Stimulated activated CD4-positive, alpha-beta T cell treated with anti-CD3 and anti-CD28 coated beads, Interleukin-4, amount 100 ng/mL, for 1 hour (primary cell): Measurements from ENCODE around the gene RPS17.
"Not testable (repeated sequence)": the region's sequence is repeated elsewhere in the genome, so short reads cannot be mapped to it uniquely, and the experiment has no call there.

ENCODE experiments used
- DNase-seq: peaks from one replicate; pipeline ENCODE4 v3.0.0-alpha.2; 2020

The RPS17 gene

GRCh38 chr15:82505842-82506241, 34.4 kb downstream of the RPS17 start:
- DNase-seq = not testable (repeated sequence)

DNA sequence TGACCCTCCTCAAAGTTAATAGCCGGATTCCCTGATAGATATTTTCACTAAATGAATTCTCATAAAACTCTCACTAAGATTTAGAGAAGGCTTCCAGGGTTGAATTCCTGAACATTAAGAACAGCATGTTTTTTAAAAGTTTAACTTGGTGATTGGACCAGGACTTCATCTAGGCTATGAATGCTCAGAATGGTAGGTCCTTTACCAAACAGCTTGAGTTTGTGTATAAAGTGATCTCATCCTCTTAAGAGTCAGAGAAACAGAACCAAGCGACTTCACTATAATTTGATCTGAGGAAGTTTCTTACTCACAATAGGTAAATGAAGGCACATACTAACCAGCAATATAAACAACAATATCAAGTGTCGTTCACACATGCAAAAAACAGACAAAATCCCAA, 36.2 kb downstream of the RPS17 start:
- DNase-seq = not testable (repeated sequence)

DNA sequence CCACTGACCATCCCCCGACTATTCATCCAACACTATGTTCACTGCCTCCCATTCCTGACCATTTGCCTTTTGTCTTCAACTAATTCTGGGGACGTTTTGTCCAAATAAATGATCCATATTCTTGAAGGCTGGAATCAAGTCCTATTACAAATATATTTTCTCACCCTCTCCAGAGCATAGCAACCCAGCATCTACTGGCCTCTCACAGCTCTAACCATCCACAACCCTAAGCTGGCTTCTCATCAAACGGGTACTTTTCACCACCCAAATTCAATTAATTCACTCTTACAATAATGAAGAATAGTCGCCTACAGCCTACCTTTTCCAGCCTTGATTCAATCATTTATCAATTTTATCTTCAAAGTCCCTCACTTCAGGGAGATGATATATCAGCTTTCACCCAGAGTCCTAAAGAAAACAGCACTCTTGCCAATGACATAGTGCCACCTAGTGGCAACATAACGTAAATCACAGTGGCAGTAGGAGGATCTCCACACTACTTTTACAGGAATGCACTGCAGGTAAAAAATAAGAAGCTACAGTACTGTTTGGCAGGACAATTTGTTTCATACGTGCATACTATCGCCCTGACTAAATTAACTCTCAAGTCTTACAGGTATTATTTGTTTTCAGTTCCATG, 37.4 kb downstream of the RPS17 start:
- not testable (repeated sequence) for DNase-seq

GRCh38 chr15:82500772-82501171, 39.5 kb downstream of the RPS17 start:
- not testable (repeated sequence) for DNase-seq

- not testable (repeated sequence) for DNase-seq
Measured at GRCh38 chr15:82497978-82498377, 42.3 kb downstream of the RPS17 start.

DNA sequence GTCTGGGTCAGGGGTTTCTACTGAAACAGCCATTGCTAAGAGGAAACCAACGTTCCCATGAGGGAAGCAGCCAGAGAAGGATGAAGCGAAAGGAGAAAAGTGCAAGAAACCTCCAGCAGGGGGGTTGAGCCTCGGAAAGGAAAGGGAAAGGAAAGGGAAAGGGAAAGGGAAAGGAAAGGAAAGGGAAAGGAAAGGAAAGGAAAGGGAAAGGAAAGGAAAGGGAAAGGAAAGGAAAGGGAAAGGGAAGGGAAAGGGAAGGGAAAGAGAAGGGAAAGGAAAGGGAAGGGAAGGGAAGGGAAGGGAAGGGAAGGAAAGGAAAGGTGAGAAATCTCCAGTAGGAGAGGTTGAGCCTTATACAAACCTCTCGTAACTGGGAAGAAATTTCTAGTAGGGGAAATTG, 52.0 kb downstream of the RPS17 start:
- not testable (repeated sequence) for DNase-seq

- not testable (repeated sequence) for DNase-seq
Measured at GRCh38 chr15:82487045-82487444, 53.2 kb downstream of the RPS17 start.
